Measurements from ENCODE around the gene KCP.

The KCP gene

DNA sequence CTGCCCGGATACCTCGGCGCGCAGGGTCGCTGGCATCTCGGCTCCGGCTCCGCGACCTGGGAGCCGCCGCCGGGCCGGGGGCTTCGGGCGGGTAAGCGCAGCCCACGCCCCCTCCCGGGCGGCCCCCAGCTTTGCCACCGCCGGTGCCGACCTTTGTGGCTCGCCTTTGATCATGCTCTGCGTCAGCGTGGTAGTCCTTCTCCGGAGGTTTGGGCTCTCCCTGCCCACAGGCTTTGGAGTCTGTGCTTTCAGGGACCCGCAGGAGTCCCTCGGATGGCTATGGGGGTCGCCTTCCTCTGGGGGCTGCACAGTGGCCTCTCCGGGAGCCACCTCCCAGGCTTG lies 40.6 kb downstream of the KCP start:
- no peak for DNase-seq

DNA sequence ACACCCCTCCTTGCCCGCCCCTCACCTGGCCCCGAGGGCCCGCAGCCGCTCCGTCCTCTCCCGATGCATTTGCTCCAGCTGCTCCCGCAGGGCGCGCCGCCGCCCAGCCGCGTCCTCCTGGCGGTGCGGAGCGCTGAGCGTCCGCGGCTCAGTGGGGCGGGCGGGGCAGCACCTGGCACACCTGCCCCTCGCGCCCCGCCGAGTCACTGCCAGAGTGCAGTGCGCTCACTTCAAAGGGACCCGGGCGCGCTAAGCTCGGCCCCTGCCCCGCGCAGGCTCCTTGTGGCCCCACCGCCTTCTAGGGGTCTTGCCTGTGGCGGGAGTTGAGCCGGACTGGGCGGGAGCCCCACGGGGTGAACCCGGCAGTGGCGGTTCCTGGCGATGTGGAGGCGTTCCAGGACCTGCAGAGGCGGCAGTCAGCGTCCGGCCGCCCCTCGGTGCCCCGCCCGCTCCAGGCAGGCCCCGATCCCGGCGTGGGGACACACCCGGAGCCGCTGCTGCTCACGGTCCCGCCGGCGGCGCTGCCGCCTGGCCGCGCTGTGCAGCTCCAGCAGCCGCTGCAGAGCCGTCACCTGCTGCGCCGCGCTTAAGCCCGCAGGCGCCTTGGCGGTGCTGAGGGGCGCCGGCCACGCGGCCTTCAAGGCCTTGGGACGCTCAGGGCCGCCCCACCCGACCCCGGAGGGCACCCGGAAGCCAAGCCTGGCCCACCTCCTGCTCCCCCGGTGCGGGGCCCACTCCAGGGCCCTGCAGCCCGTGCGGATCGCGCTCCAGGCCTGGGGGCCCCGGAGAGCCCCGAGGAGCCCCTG lies 41.2 kb downstream of the KCP start:
- DNase-seq = peak in 1 of 4 experiments; percentile 15

DNA sequence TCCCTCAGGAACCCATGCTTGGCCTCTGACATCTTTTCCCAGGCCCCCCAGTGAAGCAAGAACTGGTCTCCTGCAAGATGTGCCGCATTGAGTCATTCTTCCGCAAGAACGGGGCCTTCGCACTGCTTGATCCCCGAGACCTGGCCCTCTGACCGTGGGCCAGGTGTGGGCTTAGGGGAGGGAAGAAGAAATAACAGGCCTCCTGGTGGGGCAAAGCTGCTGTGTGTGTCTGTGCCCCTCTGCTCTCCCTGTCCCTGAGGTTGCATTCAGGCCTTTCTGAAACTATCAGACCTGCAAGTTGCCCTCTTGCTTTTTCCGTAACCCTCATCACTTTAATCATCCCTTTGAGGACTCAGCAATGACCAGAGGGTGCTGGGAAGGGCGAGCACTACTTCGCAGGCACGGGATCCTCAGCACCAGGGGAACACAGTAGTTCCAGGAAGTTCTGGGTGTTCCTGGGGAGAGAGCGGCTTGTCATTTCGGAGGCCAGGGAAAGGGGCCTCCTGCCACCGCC lies 41.8 kb downstream of the KCP start:
- DNase-seq = no peak

DNA sequence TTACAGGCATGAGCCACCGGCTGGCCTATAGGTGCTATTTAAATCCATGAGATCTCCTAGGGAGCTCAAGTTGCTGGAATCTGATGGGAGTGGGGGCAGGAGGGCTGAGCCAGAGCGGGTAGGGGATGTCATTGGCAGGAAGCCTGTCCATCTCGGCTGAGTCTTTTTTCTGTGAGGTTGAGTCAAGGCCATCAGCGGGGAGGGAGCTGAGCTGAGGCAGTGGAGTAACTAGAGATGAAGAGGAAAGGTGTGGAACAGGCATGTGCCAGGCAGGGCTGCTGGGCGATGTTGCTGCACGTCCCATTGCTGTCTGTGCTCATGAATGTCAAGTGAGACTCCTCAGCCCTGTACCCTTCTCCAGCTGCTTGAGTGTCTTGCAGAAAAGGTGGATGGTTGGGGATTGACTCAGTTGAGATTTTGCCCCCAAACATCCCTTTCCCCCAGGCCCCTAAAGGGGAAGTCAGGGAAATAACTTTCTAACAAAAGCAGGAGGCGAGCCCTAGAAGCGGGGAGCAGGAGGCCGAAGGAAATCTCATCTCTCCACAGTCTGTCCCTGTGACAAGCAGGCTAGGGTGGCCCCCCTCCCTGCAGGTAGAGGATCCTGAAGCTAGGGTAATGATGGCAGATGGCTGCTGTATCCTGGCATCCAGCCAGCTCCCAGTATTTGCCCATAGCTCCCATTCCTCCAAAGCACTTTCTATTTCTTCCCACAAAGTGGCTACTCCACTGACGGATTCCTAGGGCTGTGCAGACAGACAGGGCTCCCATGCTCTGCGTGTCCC lies 42.5 kb downstream of the KCP start:
- DNase-seq = no peak

DNA sequence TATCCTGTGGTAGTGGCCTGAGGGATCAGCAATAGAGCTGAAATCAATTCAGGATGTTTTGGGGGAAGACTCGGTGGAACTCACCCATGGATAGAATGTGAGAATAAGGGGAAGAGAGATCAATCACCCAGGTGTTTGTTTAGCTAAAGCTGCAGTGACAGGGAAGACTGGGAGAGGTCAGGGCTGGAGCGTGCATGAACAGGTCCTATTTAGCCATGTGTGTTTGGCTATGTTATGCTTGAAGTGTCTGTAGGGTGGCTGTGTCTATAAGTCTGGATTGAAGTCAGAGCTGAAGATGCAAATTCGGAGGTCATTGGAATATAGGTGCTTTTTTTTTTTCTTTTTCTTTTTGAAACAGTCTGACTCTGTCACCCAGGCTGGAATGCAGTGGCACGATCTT lies 43.3 kb downstream of the KCP start:
- DNase-seq = no peak

DNA sequence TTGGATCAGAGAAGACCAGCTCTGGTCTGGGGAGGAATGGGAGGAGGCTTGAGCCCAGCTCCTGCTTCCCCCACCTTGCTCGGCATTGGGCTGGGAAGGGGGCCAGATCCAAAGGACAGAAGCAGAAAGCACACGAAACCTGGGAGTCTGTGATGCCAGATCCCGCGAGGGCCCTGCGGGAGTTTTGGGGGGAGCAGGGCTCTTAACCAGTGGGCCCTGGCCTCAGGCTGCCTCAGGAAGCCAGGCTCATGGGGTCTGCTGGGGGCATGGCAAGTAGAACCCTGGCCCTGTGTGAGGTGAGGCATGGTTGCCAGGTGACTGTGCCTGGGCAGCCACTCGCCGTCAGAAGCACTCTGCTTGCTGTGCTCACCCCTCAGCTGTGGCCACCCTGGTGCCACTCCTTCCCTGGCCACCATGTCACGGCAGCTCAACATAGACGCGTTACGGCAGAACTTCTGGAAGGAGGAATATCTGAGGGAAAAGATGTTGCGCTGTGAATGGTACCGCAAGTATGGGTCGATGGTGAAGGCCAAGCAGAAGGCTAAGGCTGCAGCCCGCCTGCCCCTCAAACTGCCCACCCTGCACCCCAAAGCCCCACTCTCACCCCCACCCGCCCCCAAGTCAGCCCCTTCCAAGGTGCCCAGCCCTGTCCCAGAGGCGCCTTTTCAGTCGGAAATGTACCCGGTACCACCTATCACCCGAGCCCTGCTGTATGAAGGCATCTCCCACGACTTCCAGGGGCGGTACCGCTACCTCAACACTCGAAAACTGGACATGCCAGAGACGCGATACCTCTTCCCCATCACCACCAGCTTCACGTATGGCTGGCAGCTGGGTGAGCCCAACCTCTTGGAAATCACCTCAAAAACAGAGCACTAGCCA lies 44.3 kb downstream of the KCP start:
- DNase-seq = no peak

DNA sequence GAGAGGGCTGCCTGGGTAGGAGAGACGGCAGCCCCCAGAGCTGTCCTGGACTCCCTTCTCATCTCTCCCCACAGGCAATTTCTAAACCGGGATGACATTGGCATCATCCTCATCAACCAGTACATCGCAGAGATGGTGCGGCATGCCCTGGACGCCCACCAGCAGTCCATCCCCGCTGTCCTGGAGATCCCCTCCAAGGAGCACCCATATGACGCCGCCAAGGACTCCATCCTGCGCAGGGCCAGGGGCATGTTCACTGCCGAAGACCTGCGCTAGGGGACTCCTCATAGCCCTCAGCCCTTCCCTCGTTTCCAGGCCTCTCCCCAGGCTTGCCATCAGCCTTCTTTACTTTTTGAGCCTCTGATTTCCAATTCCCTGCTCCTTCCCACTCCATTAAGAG lies 45.2 kb downstream of the KCP start:
- no peak for DNase-seq

DNA sequence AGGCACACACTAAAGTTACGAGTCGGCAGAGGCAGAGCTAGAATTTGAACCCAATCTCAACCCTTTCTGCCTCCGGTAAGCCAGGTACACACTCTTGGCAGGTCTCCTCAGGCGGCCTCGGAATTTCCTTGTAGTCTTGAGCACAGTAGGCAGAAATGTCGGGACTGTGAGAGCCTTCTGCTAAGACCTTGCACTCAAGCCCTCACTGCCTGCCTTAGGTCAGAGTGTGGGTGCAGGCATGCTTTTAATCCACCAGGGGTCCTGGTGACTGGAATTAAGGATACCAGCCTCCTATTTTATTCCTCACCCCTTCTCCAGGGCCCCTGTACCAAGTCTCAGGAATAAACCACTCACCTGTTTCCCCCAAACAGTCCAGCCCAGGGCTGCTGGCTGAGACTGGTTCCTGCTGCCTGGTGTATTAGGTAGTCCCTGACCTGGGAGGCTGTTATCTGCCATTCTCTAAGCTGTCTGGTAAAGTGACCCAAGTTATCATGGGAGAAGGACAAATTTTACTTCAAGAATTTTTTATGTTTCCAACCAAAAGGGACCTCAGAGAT lies 47.0 kb downstream of the KCP start:
- no peak for DNase-seq

DNA sequence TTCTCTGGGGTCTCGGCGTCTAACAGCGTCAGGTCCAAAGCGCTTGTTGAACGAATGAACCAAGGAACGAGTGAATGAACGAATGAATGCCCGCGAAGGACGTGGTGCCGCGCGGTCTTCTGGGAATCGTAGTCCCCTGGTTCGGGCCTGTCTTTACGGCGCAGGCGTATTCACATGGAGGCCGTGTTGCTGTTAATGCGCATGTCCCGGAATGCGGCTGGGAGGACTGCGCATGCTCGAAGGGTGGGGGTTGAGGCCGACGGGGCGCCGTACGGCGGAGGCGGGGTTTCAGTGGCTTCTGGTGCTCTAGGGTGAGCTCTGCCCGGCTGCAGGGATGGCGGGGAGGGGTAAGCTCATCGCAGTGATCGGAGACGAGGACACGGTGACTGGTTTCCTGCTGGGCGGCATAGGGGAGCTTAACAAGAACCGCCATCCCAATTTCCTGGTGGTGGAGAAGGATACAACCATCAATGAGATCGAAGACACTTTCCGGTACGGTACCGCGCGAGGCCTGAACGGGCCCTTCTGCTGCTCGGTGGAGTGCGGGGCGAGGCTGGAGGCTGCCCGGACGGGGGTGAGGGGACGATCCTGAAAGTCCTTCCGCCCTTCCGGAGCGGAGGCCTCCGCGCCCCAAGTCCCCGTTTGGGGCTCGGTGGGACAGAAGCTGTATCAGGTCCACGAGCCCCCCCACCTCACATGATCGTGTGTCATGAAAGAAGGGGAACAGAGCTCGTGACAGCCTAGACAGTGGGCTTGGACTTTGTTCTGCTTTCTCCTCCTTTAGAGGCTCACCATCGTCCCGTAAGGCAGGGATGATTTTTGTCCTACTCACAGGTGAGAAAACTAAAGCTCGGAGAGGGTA lies 47.7 kb downstream of the KCP start, which contains the start of gene ATP6V1F:
Gene ATP6V1F (plus strand): TSS at position 286 of the 862 bp plus-strand sequence. CDS start 49 bp downstream, at position 335.
- DNase-seq = peak; percentile 96 to 99 (median 98)

DNA sequence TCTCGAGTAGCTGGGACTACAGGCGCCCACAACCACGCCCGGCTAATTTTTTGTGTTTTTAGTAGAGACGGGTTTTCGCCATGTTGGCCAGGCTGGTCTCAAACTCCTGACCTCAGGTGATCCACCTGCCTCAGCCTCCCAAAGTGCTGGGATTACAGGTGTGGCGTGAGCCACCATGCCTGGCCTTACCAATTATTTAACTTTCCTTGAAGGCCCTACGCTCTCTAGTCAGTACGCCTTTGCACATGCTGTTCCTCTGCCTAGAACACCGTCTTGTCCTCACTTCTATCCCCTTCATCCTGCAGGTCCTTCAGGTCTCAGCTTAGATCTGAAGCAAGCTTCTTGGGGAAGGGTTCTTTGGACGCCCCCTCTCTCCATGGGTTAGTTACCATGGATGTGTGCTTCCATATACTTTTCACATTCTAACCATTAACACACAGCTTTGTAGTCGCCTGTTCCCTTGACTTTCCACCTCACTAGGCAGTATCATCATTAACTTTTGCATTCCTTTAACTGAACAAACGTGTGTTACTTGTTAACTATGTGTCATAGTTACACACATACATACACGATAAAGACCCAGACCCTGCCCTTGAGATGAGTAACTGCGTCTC lies 48.4 kb downstream of the KCP start:
- no peak for DNase-seq

DNA sequence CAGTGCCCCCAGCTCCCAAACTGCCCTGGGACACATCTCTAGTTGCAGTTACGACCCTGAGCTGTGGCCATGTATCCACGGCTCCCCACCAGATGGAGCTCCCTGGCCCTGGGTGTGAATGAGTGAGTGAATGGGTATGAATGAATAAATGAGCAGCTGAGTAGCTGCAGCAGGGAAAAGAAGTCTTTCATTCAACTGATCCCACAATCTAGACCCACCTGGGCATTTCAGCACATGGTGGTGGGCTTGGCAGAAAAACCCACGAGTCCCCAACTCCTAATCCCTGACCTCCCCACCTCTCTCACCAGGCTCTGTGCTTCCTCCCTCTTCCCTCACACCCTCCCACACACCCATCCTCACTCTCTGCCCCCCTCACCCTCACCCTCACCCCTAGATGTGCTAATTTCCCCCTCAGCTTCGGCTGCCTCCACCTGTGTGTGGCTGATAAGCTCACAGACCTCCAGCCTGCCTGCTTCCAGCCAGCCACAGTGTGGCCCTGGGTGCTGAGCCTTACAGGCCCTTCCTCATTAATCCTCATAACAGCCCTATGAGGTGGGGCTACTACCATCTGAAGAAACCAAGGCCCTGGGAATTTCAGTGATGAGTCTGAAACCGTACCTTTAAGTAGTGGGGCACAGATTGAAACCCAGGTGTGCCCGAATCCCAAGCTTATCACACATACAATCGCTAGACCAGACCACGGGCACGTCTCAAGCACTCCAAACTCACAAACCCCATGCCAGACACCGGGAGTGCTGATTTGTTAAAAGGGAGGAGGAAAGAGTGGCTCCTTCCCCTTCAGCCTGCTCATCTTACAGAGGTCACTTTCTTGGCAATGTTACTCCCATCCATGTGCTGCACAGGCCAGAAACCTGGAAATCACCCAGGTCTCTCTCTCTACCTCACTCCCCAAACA lies 50.1 kb downstream of the KCP start:
- DNase-seq = no peak

DNA sequence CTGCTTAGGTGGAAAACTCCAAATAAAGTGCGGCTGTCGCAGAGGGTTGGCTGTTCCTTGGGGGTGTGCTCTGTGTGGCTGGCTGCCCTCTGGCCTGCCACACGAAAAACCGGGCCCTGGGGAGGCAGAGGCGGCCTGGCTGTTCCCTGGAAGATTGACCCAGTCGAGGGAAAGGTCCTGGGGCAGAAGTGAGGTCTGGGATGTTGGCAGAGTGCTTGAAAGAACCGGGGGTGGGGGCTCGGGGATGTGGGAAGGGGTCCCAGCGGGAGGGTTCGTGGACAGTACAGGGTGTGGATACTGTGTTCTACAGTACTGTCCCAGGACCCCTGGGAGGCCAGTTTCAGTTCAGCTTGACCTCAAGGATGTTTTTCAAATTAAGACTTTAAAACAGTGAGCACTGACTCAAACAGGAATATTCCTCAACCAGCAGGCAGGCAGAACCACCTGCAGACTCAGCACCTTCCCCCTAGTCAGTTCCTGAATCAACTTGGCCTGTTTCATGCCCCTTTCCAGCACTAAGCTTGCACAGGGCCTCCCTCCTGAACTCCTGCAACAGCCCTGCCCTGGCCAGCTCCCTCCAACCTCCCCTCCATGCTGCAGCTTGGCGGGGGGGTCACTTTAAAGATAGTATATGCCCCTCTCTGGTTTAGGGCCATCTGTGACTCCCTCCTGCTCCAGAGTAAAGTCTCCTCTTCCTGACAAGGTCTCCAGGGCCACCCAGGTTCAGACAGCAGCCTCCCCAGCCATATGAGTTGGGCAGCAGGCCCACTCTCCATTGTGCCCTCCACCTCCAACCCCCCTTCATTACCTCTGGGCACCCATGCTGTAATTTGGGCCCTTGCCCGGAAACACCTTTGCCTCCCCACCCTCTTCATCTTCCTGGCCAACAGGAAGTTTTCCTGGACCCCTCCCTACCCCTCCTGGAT lies 51.0 kb downstream of the KCP start:
- no peak for DNase-seq

DNA sequence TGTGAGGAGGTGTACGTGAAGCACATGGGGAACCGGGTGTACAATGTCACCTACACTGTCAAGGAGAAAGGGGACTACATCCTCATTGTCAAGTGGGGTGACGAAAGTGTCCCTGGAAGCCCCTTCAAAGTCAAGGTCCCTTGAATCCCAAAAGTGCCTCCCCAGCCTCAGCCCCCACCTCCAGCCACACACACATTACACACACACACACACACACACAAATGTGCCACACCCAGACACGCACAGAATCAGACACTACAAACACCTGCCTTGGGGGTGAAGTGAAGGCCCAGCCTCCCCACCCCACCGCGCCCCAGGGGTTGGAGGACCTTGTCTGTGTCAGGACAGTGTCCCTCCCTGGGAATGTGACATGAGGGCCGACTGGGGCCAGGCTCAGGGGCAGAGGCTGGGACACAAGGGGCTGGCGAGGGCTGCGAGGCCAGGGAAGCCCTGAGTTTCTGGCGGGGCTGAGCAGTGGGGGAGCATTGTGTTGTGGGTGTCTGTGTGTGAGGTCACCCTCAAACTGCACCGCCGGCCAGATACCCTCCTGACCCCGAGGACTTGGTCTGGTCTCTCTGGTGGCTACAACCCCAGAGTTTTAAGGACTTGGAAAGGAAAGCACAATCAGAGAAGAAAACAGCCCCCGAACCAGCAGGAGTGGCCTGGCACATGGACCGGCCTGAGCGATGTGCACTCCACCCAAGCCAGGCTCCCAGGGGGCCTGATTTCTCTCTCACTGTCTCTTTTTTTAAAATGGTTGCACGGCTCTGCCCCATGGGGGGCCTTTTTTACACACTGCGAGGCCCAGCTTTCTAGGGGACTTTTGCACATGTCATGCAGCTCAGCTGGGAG lies 51.9 kb downstream of the KCP start:
- DNase-seq = no peak

DNA sequence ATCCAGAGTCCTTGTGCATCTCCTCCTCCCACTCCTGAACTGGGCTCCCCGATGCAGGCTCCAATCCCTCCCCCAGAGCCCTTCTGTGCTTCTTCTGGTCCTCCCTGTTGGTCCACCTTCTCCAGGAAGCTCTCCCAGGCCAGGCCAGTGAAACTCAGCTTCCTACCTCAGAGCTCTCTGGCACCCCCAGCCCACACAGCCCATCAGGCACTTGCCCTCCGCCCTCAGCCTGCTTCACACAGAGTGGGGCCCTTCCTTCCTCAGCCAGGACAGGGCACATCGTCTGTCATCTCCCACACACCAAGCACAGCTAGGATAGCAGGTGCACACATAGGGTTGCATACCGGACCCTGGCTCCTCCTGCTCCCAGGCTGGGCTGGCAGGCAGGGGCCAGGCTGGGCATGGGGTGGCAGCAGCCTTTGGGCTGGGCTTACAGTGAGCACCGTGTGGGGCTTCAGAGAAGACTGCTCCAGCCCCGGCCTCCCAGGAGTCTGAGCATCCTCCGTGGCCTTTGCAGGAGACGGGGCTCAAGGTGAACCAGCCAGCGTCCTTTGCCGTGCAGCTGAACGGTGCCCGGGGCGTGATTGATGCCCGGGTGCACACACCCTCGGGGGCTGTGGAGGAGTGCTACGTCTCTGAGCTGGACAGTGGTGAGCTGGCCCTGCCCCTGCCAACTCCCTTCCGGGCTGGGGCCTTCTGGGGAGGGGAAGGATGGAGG lies 54.3 kb downstream of the KCP start:
- no peak for DNase-seq

DNA sequence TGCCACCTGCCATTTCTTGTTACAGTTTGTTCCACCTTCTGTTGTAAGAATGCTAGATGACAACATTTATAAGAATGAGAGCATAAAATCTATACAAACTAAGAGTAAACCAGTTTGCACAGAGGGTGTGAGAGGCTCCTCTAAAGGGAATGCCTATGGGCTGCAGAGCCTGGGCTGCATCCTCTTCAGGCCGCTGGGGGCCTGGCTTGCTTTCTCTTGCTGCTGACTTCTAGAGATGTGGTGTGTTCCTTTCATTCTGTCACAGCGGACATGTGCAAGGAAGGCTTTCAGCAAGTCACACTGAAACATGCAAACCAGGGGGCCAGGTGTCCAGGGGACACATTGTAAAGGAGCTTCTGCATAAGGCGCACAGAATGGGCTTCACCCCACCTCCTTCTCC lies 55.0 kb downstream of the KCP start:
- DNase-seq = no peak

DNA sequence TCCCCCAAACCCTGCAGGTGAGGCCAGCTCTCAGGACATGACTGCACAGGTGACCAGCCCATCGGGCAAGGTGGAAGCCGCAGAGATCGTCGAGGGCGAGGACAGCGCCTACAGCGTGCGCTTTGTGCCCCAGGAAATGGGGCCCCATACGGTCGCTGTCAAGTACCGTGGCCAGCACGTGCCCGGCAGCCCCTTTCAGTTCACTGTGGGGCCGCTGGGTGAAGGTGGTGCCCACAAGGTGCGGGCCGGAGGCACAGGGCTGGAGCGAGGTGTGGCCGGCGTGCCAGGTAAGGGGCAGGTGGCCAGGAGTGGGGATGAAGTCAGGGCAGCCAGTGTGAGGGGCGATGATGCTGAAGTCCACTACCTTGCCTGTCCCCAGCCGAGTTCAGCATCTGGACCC lies 56.1 kb downstream of the KCP start:
- DNase-seq = no peak

DNA sequence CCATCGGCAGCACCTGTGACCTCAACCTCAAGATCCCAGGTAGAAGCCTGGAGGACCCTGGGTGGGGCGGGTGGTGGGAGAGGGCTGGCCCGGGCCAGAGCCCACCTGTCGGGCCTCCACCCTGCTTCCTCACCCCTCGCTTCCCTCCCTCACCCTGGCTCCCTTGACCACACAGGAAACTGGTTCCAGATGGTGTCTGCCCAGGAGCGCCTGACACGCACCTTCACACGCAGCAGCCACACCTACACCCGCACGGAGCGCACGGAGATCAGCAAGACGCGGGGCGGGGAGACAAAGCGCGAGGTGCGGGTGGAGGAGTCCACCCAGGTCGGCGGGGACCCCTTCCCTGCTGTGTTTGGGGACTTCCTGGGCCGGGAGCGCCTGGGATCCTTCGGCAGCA lies 56.7 kb downstream of the KCP start:
- no peak for DNase-seq

All from activated CD4-positive, CD25-positive, alpha-beta regulatory T cell (primary cell).